Measurements from ENCODE around the gene UGGT1.

The UGGT1 gene

GRCh38 chr2:128090945-128091725, at the start of gene UGGT1:
Gene UGGT1, plus strand, starts transcription at chr2:128091200. Its CDS starts 158 bp downstream, at chr2:128091358.
- DNase-seq: peak; percentile 95

GRCh38 chr2:128041561-128041960, 49.4 kb upstream of the UGGT1 start:
- DNase-seq: no peak

GRCh38 chr2:128043041-128043440, 48.0 kb upstream of the UGGT1 start:
- no peak for DNase-seq

- no peak for DNase-seq
Observed at GRCh38 chr2:128053331-128053730, 37.7 kb upstream of the UGGT1 start.

- no peak for DNase-seq
Observed at GRCh38 chr2:128054104-128054885, 36.7 kb upstream of the UGGT1 start.

GRCh38 chr2:128057334-128057733, 33.7 kb upstream of the UGGT1 start:
- DNase-seq: no peak

GRCh38 chr2:128058114-128058513, 32.9 kb upstream of the UGGT1 start:
- no peak for DNase-seq

- DNase-seq: no peak
Observed at GRCh38 chr2:128062571-128062970, 28.4 kb upstream of the UGGT1 start.

GRCh38 chr2:128064353-128064752, 26.6 kb upstream of the UGGT1 start:
- DNase-seq: no peak

- DNase-seq: no peak
Observed at GRCh38 chr2:128069769-128070168, 21.2 kb upstream of the UGGT1 start.

- no peak for DNase-seq
Observed at GRCh38 chr2:128073278-128073677, 17.7 kb upstream of the UGGT1 start.

- no peak for DNase-seq
Observed at GRCh38 chr2:128076461-128077106, 14.4 kb upstream of the UGGT1 start.

- no peak for DNase-seq
Observed at GRCh38 chr2:128084757-128085156, 6.2 kb upstream of the UGGT1 start.

GRCh38 chr2:128086244-128086643, 4.8 kb upstream of the UGGT1 start:
- DNase-seq: no peak

- DNase-seq: no peak
Observed at GRCh38 chr2:128090575-128090944, 440 bp upstream of the UGGT1 start.

GRCh38 chr2:128091726-128092080, 703 bp downstream of the UGGT1 start:
- no peak for DNase-seq

- no peak for DNase-seq
Observed at GRCh38 chr2:128092656-128093055, 1.7 kb downstream of the UGGT1 start.

- DNase-seq: no peak
Observed at GRCh38 chr2:128093762-128094161, 2.8 kb downstream of the UGGT1 start.

- no peak for DNase-seq
Observed at GRCh38 chr2:128095201-128095600, 4.2 kb downstream of the UGGT1 start.

GRCh38 chr2:128103407-128103806, 12.4 kb downstream of the UGGT1 start:
- no peak for DNase-seq

GRCh38 chr2:128105072-128105471, 14.1 kb downstream of the UGGT1 start:
- DNase-seq: no peak

- no peak for DNase-seq
Observed at GRCh38 chr2:128108166-128108565, 17.2 kb downstream of the UGGT1 start.

- no peak for DNase-seq
Observed at GRCh38 chr2:128109243-128109642, 18.2 kb downstream of the UGGT1 start.
